Measurements from ENCODE around the gene TJAP1.
"Not testable (repeated sequence)": the region's sequence is repeated elsewhere in the genome, so short reads cannot be mapped to it uniquely, and the experiment has no call there.

The TJAP1 gene

GRCh38 chr6:43497689-43498088 lies 20.3 kb downstream of the TJAP1 start:
- peaks cover 56% of the 10 kb centered on the region for H3K36me3 ChIP-seq
- no peaks in the 10 kb centered on the region for H3K27me3 ChIP-seq (ENCODE audit: insufficient read depth, low read depth, severe bottlenecking)
- DNase-seq, result no peak
- H3K9me3 ChIP-seq (ENCODE audit: severe bottlenecking), result no peaks in the 10 kb centered on the region
- TF ChIP-seq CTCF (IDR thresholded peaks at IDR 0.05; ENCODE audit: low read depth, low read length), result no peak
- H3K27ac ChIP-seq, result no peak overlapping the region
- no peak overlapping the region for H3K4me3 ChIP-seq (ENCODE audit: low read depth, low read length)

GRCh38 chr6:43498291-43498690 lies 20.9 kb downstream of the TJAP1 start:
- not testable (repeated sequence) for H3K4me3 ChIP-seq (ENCODE audit: low read depth, low read length); DNase-seq; H3K9me3 ChIP-seq (ENCODE audit: severe bottlenecking); H3K27ac ChIP-seq; H3K27me3 ChIP-seq (ENCODE audit: insufficient read depth, low read depth, severe bottlenecking)
- peaks cover 62% of the 10 kb centered on the region for H3K36me3 ChIP-seq

DNA sequence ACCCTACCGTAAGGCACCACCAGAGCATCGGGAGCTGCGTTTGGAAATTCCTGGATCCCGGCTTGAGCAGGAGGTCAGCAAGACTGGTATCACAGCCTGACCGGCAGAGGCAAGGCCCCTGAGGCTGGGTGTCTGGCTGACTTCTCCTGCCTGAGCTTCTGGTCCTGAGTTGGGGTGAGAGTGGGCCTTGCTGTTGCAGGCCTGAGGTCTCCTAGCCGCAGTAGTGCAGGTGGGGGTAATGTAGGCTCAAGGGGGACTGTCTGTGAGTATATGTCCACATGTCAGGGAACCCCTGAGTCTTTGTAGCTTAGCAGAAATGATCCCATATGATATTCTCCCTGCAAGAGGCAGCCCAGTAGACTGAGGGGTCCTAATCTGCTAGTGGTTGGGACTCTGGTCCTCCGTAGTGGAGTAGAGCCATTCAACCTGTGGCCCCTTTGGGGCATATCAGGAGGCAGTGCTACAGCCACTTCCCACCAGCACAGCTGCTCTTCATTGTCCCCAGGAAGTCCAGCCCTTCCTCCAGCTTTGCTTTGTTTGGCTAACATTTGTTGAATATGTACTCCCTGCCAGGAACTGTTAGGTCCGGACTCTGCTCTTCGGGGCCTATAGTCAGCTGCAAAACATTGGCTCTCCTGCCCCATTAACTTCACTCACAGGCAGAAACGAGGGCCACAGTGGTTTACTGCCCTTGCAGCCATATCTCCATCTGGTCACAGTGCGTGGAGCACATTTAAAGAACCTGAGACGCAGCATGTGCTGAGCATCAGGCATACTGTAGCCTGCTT lies 21.9 kb downstream of the TJAP1 start:
- DNase-seq, result no peak
- Histone ChIP-seq H3K27ac (no peak overlapping the region), H3K9me3 (ENCODE audit: severe bottlenecking) (no peaks in the 10 kb centered on the region), H3K27me3 (ENCODE audit: insufficient read depth, low read depth, severe bottlenecking) (no peaks in the 10 kb centered on the region), H3K4me3 (ENCODE audit: low read depth, low read length) (no peak overlapping the region), H3K36me3 (peaks cover 67% of the 10 kb centered on the region)
- TF ChIP-seq CTCF (IDR thresholded peaks at IDR 0.05; ENCODE audit: low read depth, low read length), result no peak

DNA sequence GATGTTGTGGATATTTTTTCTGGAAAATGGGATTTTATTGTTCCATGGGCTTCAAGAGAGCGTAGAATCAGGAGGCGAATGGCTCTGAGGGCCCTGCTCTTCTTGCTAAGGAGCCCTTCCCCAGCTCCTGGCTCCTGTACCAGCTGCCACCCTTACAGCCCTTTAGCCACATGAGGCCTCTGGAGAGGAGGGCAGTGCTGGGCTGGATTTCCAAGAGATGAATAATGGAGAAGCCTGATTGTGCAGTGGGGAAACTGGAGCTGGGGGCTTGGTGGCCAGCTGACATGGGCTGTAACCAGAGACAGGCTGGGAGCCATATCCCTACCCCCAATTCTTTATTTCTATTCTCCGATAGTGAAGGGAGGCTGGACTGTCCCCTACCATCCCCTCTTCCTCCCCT lies 23.6 kb downstream of the TJAP1 start:
- TF ChIP-seq CTCF (IDR thresholded peaks at IDR 0.05; ENCODE audit: low read depth, low read length), result no peak
- Histone ChIP-seq H3K9me3 (ENCODE audit: severe bottlenecking) (no peaks in the 10 kb centered on the region), H3K36me3 (peaks cover 82% of the 10 kb centered on the region), H3K27me3 (ENCODE audit: insufficient read depth, low read depth, severe bottlenecking) (no peaks in the 10 kb centered on the region), H3K4me3 (ENCODE audit: low read depth, low read length) (no peak overlapping the region), H3K27ac (no peak overlapping the region)
- no peak for DNase-seq

DNA sequence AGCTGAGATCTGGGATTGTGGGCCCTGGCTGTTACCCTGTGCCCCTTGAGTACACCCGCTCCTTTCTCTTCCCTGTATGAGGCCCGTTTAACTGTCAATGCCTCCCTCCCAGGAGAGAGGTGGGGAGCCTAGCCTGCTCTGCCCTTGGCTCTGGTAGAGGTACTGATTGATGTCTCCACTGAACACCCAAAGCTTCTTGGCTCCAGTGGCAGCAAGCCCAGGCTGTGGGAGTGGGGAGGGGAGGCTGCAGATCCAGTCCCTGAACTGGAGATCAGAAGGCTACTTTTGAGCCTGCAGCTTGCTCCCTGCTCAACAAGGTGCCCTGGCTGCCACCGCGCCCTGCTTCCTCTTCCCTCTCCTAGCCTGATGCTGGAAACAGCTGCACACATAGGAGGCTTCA lies 25.3 kb downstream of the TJAP1 start:
- Histone ChIP-seq H3K9me3 (ENCODE audit: severe bottlenecking) (no peaks in the 10 kb centered on the region), H3K27me3 (ENCODE audit: insufficient read depth, low read depth, severe bottlenecking) (no peaks in the 10 kb centered on the region), H3K27ac (no peak overlapping the region), H3K36me3 (peaks cover 80% of the 10 kb centered on the region), H3K4me3 (ENCODE audit: low read depth, low read length) (no peak overlapping the region)
- TF ChIP-seq CTCF (IDR thresholded peaks at IDR 0.05; ENCODE audit: low read depth, low read length), result no peak
- DNase-seq, result no peak

- H3K9me3 ChIP-seq (ENCODE audit: severe bottlenecking), result no peaks in the 10 kb centered on the region
- peaks cover 72% of the 10 kb centered on the region for H3K36me3 ChIP-seq
- no peak overlapping the region for H3K27ac ChIP-seq
- H3K27me3 ChIP-seq (ENCODE audit: insufficient read depth, low read depth, severe bottlenecking), result peaks cover under 1% of the 10 kb centered on the region
- no peak for DNase-seq
- no peak overlapping the region for H3K4me3 ChIP-seq (ENCODE audit: low read depth, low read length)
- TF ChIP-seq CTCF (IDR thresholded peaks at IDR 0.05; ENCODE audit: low read depth, low read length), result no peak
These were observed 26.1 kb downstream of the TJAP1 start for GRCh38 chr6:43503443-43503842.

All from WERI-Rb-1 (cell line).